T-helper 1 cell treated with Interleukin-12 subunit alpha and Interleukin-12 subunit beta and Interleukin-4 antibody, amounts not matched to agents 30 ng/mL and 1 ng/mL, for 36 hours (primary cell): ENCODE measurements around the gene CD2BP2. TPM values are rescaled to one million over a fixed set of nuclear protein-coding genes. Genes with fewer than 3 reads are reported as not detected.
"Not testable (repeated sequence)": the region's sequence is repeated elsewhere in the genome, so short reads cannot be mapped to it uniquely, and the experiment has no call there.

Experiments
- intact Hi-C: fragments of 100-400 bp; cut with micrococcal nuclease; formaldehyde crosslinking; loops from one replicate; pipeline ENCODE4 v1.15.1; 2024
- total RNA-seq: library from RNA; stranded (reverse); gene quantifications from 2 replicates; pipeline ENCODE4 v1.2.3, GENCODE V29; 2022

The CD2BP2 gene
- total RNA-seq, 1 donor from 2014 or later: 88.8 TPM

DNA sequence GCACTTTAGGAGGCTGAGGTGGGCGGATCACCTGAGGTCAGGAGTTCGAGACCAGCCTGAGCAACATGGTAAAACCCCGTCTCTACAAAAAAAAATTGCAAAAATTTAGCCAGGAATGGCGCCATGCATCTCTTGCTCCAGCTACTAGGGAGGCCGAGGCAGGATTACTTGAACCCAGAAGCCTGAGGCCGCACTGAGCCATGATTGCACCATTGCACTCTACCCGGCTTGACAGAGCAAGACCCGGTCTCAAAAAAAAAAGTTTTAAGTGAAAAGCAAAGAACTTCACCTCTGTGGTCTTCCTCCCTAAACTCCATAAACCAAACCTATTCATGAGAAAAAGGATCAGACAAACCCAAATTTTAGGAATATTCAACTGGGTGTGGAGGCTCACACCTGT, 7.0 kb downstream of the CD2BP2 start:
- intact Hi-C loops: no loop called here

DNA sequence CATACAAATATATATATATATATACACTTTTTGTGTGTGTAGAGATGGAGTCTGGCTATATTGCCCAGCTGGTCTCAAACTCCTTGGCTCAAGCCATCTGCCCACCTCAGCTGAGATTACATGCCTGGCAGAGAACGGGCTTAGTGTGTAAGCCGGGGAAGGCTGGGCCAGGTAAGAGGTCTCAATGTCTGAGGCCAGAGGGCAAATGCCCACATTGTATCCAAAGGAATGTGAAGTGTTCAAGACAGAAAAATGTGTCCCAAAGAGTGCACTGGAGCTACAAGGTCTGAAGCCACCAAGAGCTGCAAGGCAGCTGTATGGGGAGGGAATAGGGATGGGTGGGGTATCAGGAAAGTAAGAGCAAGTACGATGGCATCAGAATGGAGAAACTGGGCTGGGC, 8.8 kb downstream of the CD2BP2 start:
- intact Hi-C loops: no loop called here

DNA sequence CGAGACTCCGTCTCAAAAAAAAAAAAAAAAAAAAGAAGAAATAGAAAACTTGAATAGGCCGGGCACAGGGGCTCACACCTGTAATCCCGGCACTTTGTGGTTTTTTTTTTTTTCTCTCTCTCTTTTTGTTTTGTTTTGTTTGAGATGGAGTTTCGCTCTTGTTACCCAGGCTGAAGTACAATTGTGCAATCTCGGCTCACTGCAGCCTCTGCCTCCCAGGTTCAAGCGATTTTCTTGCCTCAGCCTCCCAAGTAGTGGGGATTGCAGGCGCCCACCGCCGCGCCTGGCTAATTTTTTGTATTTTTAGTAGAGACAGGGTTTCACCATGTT, 11.7 kb downstream of the CD2BP2 start:
- intact Hi-C loops: not testable (repeated sequence)

DNA sequence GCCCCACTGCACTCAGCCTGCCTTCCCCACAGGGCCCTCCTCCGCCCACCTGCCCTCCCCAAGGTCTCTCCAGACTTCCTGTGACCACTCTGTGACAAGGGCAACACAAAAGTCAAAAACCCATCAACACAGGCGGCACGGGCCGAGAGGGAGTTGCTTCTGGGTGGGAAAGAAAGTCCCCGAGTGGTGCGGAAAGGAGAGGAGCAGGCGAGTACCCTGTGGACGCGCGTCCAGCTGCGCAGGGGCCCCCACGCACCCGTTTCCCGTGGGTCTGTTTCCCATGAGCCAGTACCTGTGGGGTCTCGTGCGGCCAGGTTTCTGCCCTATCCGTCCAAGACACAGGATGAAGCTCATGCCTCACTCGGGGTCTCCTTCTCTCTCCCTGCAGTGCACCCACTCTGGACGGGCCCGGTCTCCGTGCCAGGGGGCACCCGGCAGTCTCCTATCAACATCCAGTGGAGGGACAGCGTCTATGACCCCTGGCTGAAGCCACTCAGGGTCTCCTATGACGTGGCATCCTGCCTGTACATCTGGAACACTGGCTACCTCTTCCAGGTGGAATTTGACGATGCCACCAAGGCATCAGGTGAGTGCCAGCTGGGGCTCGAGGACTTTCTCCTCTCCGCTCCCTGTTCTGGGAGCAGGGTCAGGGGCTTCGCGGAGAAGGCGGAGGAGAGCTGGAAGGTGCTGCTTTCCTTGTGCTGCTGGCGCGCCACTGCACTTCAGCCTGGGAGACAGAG, 12.2 kb downstream of the CD2BP2 start:
- intact Hi-C loops: no loop called here

DNA sequence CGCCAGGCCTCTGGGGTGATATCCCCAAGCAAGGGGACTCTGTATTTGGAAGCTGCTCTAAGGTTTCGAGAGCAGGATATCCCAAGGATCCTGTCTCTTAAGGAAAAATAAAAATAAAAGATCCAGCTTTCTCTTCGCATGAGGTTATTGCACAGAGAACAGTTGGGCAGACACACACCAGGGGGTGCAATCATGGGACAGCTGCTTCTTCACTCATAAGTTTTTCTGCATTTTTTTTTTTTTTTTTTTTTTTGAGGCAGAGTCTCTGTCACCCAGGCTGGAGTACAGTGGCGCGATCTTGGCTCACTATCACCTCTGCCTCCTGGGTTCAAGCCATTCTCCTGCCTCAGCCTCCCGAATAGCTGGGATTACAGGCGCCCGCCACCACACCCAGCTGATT, 13.1 kb downstream of the CD2BP2 start:
- intact Hi-C loops: not testable (repeated sequence)

DNA sequence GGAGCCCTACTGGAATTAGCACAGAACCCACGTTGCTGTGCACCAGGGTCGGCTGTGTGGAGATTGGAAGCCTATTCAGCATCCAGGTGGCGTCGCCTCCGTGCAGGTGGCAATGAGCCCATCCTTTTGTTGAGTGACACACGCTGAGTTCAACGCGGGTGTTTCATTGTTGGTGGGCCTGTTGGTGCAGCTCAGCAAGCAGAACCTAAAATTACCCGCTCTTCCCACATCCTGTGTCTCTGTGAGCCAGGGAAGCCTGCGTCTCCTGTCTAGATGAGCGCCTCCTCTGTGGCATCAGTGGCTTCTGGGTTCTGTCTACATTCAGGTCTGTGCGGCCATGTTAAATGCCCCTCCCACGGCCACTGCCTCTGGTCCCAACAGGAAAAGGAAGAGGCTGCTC, 14.5 kb downstream of the CD2BP2 start:
- intact Hi-C loops: no loop called here

DNA sequence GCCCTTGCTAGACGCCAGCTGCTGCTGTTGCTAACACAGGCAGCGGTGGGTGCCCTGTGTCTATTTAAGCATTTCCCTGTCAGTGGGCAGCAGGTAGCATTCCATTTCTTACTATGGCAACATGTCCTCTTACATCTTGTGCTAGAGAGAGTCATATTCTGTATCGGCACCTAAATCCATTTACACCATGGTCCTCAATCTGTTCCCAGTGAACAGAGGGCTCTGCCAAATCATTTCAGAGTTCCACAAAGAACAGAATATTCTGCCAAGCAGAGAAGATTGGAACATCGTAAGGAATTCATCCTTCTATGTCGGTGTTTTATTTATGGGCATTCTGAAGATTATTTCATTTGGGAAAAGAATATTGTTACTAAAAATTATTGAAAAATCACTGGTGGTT, 16.4 kb downstream of the CD2BP2 start:
- intact Hi-C loops: loop anchor here (5.0 to 10.0 kb wide), 2 partner anchors 316 to 584 kb away; partner anchors contain the start of genes FBRS, FBXL19 and PRR14

DNA sequence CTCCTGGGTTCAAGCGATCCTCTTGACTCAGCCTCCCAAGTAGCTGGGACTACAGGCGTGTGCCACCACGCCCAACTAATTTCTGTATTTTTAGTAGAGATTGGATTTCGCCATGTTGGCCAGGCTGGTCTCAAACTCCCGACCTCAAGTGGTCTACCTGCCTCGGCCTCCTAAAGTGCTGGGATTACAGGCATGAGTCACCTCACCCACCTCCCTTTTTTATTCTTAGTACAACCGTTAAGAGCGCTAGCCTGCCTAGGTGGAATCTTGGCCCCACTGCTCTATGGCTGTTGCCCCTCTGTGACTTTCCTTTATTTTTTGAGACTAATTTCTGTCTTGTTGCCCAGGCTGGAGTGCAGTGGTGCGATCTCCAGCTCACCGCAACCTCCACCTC, 17.1 kb downstream of the CD2BP2 start:
- intact Hi-C loops: loop anchor here (5.0 to 10.0 kb wide), 2 partner anchors 317 to 584 kb away; partner anchors contain the start of genes FBRS, FBXL19 and PRR14

DNA sequence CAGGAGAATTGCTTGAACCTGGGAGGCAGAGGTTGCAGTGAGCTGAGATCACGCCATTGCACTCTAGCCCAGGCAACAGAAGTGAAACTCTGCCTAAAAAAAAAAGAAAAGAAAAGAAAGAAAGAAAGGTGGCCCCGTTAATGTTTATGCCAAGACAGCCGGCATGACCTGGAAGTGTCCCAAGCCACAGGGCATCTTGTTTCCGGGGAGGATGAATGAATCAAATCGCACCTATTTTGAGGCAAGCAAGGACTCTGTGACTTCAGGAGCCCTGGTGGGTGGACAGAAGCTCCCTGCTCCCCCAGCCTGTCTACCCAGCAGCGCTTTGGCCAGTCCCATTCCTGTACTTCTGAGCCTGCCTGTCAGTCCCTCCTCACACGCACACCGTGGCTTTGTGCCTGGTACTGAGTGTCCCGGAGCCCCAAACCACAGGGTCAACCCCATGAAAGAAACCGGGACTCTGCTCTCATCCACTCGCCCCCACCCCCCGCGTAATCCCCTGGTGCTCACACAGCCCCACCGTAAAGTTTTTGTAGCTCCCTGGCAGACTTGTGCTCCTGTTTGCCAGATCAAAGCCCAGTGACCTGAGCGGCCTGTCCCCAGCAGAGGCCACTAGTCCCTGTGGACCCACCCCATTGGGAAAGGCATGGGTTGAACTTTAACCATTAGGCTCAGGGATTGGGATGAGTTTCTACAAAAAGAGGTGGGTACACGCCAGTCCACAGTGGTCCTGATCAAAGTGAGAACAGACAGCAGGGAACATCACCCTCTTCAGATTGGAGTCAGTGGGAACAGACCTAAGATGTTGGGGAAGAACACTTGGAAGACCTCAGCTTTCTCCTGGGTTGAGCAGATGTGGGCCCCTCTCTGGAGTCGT, 19.3 kb downstream of the CD2BP2 start:
- intact Hi-C loops: loop anchor here (1.0 to 10.0 kb wide), 6 partner anchors 19 to 586 kb away; partner anchors contain the start of genes CD2BP2, FBRS, FBXL19 and PRR14

DNA sequence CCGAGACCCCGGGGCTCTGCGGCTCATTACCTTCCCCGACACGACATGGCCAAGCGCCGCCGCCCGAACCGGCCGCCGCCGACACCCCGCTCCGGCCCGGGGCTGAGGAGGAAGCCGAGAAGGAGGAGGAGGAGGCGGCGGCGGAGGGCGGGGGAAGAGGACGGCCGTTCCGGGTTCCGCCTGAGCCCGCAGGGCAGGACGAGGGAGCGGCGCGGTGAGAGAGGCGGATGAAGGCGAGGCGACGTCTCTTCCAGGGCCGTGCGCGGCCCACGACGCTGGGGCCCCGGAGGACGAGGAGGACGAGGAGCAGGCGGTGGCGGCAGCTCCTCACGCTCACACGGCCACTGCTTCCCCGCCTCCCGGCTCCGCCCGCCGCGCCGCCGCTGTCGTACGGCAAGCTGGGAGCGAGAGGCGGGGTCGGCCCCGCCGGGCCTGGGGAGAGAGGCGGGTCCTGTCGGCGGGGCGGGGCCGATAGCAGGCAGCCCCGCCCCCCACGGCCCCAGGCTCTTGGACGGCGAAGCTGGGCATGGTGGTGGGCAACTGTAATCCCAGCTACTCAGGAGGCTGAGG, 20.0 kb downstream of the CD2BP2 start:
- intact Hi-C loops: loop anchor here (1.0 to 10.0 kb wide), 6 partner anchors 20 to 587 kb away; partner anchors contain the start of genes CD2BP2, FBRS, FBXL19 and PRR14

DNA sequence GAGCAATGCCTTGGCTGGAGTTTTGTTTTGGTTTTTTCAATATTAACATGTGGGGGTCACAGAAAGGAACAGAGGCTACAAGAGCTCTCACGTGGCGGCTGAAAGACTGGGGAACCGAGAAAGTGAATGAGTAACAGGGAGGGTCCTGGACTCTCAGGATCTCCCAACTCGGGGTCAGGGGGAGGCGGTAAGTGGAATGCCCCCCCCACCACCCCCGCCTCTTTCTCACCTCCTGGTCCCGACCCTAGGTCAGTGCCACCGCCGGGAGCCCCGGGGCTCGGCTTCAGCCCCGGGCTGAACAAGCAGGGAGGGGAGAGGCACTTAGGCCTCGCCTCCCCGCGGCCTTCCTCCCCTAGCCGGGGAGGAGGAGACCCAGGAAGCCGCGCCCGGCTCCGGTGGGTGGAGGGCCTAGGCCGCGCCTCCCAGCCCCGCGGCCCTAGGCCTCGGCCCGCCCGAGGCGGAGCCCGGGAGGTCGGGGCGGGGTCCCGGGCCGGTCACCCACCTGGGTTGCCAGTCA, 20.6 kb downstream of the CD2BP2 start:
- intact Hi-C loops: loop anchor here (1.0 to 10.0 kb wide), 2 partner anchors 193 to 320 kb away; partner anchors contain the start of genes FBRS and PRR14

DNA sequence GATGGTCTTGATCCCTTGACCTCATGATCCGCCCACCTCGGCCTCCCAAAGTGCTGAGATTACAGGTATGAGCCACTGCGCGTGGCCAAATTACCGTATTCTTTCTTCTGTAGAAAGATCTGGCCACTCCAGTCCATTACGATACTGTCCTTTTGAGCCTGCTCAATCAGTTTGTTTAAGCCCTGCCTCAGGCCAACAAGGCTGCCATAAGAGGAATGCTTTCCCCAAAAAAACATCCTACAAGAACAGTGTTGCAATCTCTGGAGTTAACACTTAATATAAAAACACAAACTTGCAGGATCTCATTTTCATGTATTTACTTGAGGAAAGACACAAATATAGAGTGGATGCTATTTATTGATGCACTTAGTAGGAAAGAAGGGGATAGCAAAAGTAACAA, 30.9 kb downstream of the CD2BP2 start:
- intact Hi-C loops: not testable (repeated sequence)

DNA sequence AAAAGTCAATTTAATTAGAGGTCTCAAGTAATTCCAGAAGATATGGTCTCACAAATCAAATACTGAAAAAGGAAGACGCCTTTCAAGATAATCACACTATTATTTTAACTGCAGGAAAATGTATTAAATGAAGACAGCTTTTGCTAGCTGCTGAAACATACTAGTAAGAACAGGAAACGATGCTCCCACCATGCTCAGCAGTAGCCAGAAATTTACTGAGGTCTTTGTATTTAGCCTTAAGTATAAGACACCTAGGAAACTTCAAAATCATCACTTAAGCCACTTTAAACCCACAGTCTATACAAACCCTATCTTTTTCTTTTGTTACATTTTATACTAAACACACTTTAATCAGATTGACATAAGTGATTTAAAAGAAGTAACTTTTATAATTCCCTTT, 36.5 kb downstream of the CD2BP2 start:
- intact Hi-C loops: not testable (repeated sequence)

DNA sequence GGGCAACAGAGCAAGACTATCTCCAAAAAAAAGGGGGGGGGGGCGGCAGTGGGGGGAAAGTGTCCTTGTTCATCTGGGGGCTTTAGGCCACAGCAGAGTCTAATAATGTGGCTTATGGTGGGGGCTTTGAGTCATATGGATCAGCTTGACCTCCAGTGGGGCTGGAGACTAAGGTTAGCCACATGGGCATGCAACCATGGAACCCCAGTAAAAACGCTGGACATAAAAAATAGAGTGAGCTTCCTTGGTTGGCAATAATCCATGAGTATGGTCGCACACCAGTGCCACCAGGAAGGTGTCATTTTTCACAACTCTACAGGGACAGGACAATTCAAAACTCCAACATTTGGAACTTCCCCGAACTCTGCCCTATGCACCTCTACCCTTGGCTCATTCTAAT, 44.2 kb downstream of the CD2BP2 start:
- intact Hi-C loops: not testable (repeated sequence)

DNA sequence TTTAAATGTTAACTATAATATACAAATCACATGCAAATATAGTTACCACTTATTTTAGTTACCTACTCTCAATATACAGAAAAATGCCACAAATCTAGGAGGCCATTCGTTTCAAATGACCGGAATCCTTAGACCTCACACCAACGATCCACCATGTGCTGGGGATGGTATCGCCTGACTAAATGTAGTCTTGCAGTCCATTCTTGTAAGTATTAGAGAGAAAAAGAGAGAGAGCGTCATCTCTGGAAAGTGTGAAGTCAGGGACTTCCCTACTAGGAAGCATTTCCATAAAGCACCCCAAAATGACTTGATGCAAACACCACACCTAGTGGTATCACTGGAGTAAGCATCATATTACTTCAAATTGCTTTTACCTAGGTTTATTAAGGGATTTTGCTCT, 45.9 kb downstream of the CD2BP2 start:
- intact Hi-C loops: not testable (repeated sequence)

Other genes starting within 250 kb of the CD2BP2 start
- 7.6 and 11.2 TPM in 2 replicates for gene GDPD3, start 241.8 kb downstream of the CD2BP2 start, total RNA-seq
- 65.5 and 68.9 TPM in 2 replicates for gene MAPK3, start 232.1 kb downstream of the CD2BP2 start, total RNA-seq
- gene CORO1A, start 171.7 kb downstream of the CD2BP2 start, total RNA-seq: 1,802 and 1,829 TPM in 2 replicates
- gene BOLA2B, start 161.6 kb downstream of the CD2BP2 start, total RNA-seq: 183 and 188 TPM in 2 replicates
- 57.3 and 64.3 TPM in 2 replicates for gene SLX1A, start 161.4 kb downstream of the CD2BP2 start, total RNA-seq
- 29.2 and 31.7 TPM in 2 replicates for gene SULT1A3, start 156.1 kb downstream of the CD2BP2 start, total RNA-seq
- gene NPIPB13, start 106.8 kb downstream of the CD2BP2 start, total RNA-seq: 10.8 and 19.5 TPM in 2 replicates
- 71.1 and 72.7 TPM in 2 replicates for gene TBC1D10B, start 15.2 kb upstream of the CD2BP2 start, total RNA-seq
- gene MYL11, start 19.5 kb upstream of the CD2BP2 start, total RNA-seq: not detected in 2 replicates
- 355 and 356 TPM in 2 replicates for gene SEPTIN1, start 27.3 kb upstream of the CD2BP2 start, total RNA-seq
- 17.2 and 18.0 TPM in 2 replicates for gene ZNF48, start 40.1 kb upstream of the CD2BP2 start, total RNA-seq
- gene ZNF771, start 52.3 kb upstream of the CD2BP2 start, total RNA-seq: 4.9 and 5.9 TPM in 2 replicates
- 76.4 and 78.5 TPM in 2 replicates for gene DCTPP1, start 74.7 kb upstream of the CD2BP2 start, total RNA-seq
- gene SEPHS2, start 90.6 kb upstream of the CD2BP2 start, total RNA-seq: 73.8 and 77.3 TPM in 2 replicates
- gene ITGAL, start 117.4 kb upstream of the CD2BP2 start, total RNA-seq: 660 and 669 TPM in 2 replicates
- 6.7 and 6.9 TPM in 2 replicates for gene ZNF768, start 171.3 kb upstream of the CD2BP2 start, total RNA-seq
- 13.8 and 14.1 TPM in 2 replicates for gene ZNF747, start 179.6 kb upstream of the CD2BP2 start, total RNA-seq
- gene ZNF764, start 203.1 kb upstream of the CD2BP2 start, total RNA-seq: 21.2 and 22.5 TPM in 2 replicates
- 13.2 and 13.6 TPM in 2 replicates for gene ZNF688, start 216.4 kb upstream of the CD2BP2 start, total RNA-seq
- 21.5 and 22.4 TPM in 2 replicates for gene ZNF785, start 230.4 kb upstream of the CD2BP2 start, total RNA-seq